ENCODE data around the gene FOXI2. TPM values are rescaled to one million over a fixed set of nuclear protein-coding genes. Genes with fewer than 3 reads are reported as not detected.

FOXI2 gene
- not detected for total RNA-seq

GRCh38 chr10:127736915-127737562 lies at the start of gene FOXI2:
Gene FOXI2, plus strand, starts transcription at chr10:127737185. Its CDS starts 89 bp downstream, at chr10:127737274.
- peaks cover 2% of the 10 kb centered on the region for H3K9me3 Mint-ChIP-seq (ENCODE audit: low read depth)
- no peaks in the 10 kb centered on the region for H3K4me1 Mint-ChIP-seq
- intact Hi-C loops (cut with DNase I, micrococcal nuclease): no loop called here
- ATAC-seq (no peak), DNase-seq (no peak)
- H3K27me3 Mint-ChIP-seq: peaks cover 42% of the 10 kb centered on the region
- no peak within 1 kb of the TSS for H3K4me3 Mint-ChIP-seq
- ChIA-PET POLR2A (no interaction called here), CTCF (no interaction called here)
- H3K36me3 Mint-ChIP-seq (ENCODE audit: low read depth): no peaks in the 10 kb centered on the region
- no peak within 1 kb of the TSS for H3K27ac Mint-ChIP-seq

GRCh38 chr10:127687548-127687947 lies 49.4 kb upstream of the FOXI2 start:
- Mint-ChIP-seq H3K9me3 (ENCODE audit: low read depth) (no peaks in the 10 kb centered on the region), H3K27me3 (no peaks in the 10 kb centered on the region), H3K27ac (no peak overlapping the region), H3K36me3 (ENCODE audit: low read depth) (no peaks in the 10 kb centered on the region), H3K4me3 (no peak overlapping the region), H3K4me1 (no peaks in the 10 kb centered on the region)
- DNase-seq (no peak), ATAC-seq (no peak)
- CTCF ChIA-PET: interaction anchor here (0.6 kb wide), 1 partner anchor 9 kb away, joined by 3 read pairs; no protein-coding TSS in a partner anchor
- POLR2A ChIA-PET: no interaction called here
- intact Hi-C loops (cut with DNase I, micrococcal nuclease): no loop called here

GRCh38 chr10:127690176-127690835 lies 46.7 kb upstream of the FOXI2 start:
- Mint-ChIP-seq H3K4me1 (no peaks in the 10 kb centered on the region), H3K4me3 (no peak overlapping the region), H3K27me3 (peaks cover 2% of the 10 kb centered on the region), H3K27ac (no peak overlapping the region), H3K36me3 (ENCODE audit: low read depth) (no peaks in the 10 kb centered on the region), H3K9me3 (ENCODE audit: low read depth) (no peaks in the 10 kb centered on the region)
- no peak for ATAC-seq
- no peak for DNase-seq
- ChIA-PET CTCF (no interaction called here), POLR2A (no interaction called here)
- intact Hi-C loops (cut with DNase I, micrococcal nuclease): no loop called here

GRCh38 chr10:127694580-127695193 lies 42.3 kb upstream of the FOXI2 start:
- CTCF ChIA-PET: interaction anchor here (0.6 to 1.0 kb wide), 6 partner anchors 27 to 473 kb away, joined by 3 to 6 read pairs (median 3); no protein-coding TSS in a partner anchor
- H3K36me3 Mint-ChIP-seq (ENCODE audit: low read depth): no peaks in the 10 kb centered on the region
- H3K27ac Mint-ChIP-seq: no peak overlapping the region
- peaks cover 2% of the 10 kb centered on the region for H3K27me3 Mint-ChIP-seq
- H3K9me3 Mint-ChIP-seq (ENCODE audit: low read depth): no peaks in the 10 kb centered on the region
- intact Hi-C loops (cut with DNase I, micrococcal nuclease): no loop called here
- POLR2A ChIA-PET: no interaction called here
- ATAC-seq: peak; percentile 39
- peak; percentile 80 for DNase-seq
- no peaks in the 10 kb centered on the region for H3K4me1 Mint-ChIP-seq
- H3K4me3 Mint-ChIP-seq: no peak overlapping the region

GRCh38 chr10:127695431-127695830 lies 41.6 kb upstream of the FOXI2 start:
- H3K27ac Mint-ChIP-seq: no peak overlapping the region
- H3K27me3 Mint-ChIP-seq: peaks cover 2% of the 10 kb centered on the region
- H3K4me1 Mint-ChIP-seq: no peaks in the 10 kb centered on the region
- H3K9me3 Mint-ChIP-seq (ENCODE audit: low read depth): no peaks in the 10 kb centered on the region
- ChIA-PET CTCF (interaction anchor here (0.6 to 1.0 kb wide), 2 partner anchors 20 to 213 kb away, joined by 3 read pairs; no protein-coding TSS in a partner anchor), POLR2A (no interaction called here)
- ATAC-seq (no peak), DNase-seq (no peak)
- H3K4me3 Mint-ChIP-seq: no peak overlapping the region
- H3K36me3 Mint-ChIP-seq (ENCODE audit: low read depth): no peaks in the 10 kb centered on the region
- intact Hi-C loops (cut with DNase I, micrococcal nuclease): no loop called here

GRCh38 chr10:127698886-127699285 lies 38.1 kb upstream of the FOXI2 start:
- no peak overlapping the region for H3K27ac Mint-ChIP-seq
- H3K4me3 Mint-ChIP-seq: no peak overlapping the region
- DNase-seq (no peak), ATAC-seq (no peak)
- H3K27me3 Mint-ChIP-seq: peaks cover 4% of the 10 kb centered on the region
- H3K36me3 Mint-ChIP-seq (ENCODE audit: low read depth): no peaks in the 10 kb centered on the region
- POLR2A ChIA-PET: no interaction called here
- CTCF ChIA-PET: no interaction called here
- H3K9me3 Mint-ChIP-seq (ENCODE audit: low read depth): no peaks in the 10 kb centered on the region
- no peaks in the 10 kb centered on the region for H3K4me1 Mint-ChIP-seq
- intact Hi-C loops (cut with DNase I, micrococcal nuclease): no loop called here

- no peak overlapping the region for H3K4me3 Mint-ChIP-seq
- ChIA-PET POLR2A (no interaction called here), CTCF (no interaction called here)
- H3K27ac Mint-ChIP-seq: no peak overlapping the region
- no peaks in the 10 kb centered on the region for H3K4me1 Mint-ChIP-seq
- DNase-seq: no peak
- H3K27me3 Mint-ChIP-seq: peaks cover 3% of the 10 kb centered on the region
- peaks cover 2% of the 10 kb centered on the region for H3K9me3 Mint-ChIP-seq (ENCODE audit: low read depth)
- intact Hi-C loops (cut with DNase I, micrococcal nuclease): no loop called here
- ATAC-seq: no peak
- H3K36me3 Mint-ChIP-seq (ENCODE audit: low read depth): no peaks in the 10 kb centered on the region
Measured at GRCh38 chr10:127699311-127699710, 37.7 kb upstream of the FOXI2 start.

GRCh38 chr10:127702271-127702670 lies 34.7 kb upstream of the FOXI2 start:
- no peak overlapping the region for H3K27ac Mint-ChIP-seq
- CTCF ChIA-PET: interaction anchor here (0.6 kb wide), 2 partner anchors 8 to 34 kb away, joined by 3 read pairs; no protein-coding TSS in a partner anchor

GRCh38 chr10:127715249-127715648 lies 21.7 kb upstream of the FOXI2 start:
- Mint-ChIP-seq H3K27me3 (peaks cover 1% of the 10 kb centered on the region), H3K4me1 (no peaks in the 10 kb centered on the region), H3K27ac (no peak overlapping the region), H3K9me3 (ENCODE audit: low read depth) (no peaks in the 10 kb centered on the region), H3K4me3 (no peak overlapping the region), H3K36me3 (ENCODE audit: low read depth) (no peaks in the 10 kb centered on the region)
- no peak for DNase-seq
- POLR2A ChIA-PET: no interaction called here
- intact Hi-C loops (cut with DNase I, micrococcal nuclease): loop anchor here (1.0 to 10.0 kb wide), 3 partner anchors 139 to 350 kb away; no protein-coding TSS in a partner anchor
- ATAC-seq: no peak
- CTCF ChIA-PET: interaction anchor here (0.5 to 4.8 kb wide), 12 partner anchors 14 to 455 kb away, joined by 3 to 34 read pairs (median 4); no protein-coding TSS in a partner anchor

More at GRCh38 chr10:127702271-127702670, 34.7 kb upstream of the FOXI2 start:
- Mint-ChIP-seq H3K9me3 (ENCODE audit: low read depth) (peaks cover 2% of the 10 kb centered on the region), H3K4me1 (no peaks in the 10 kb centered on the region), H3K36me3 (ENCODE audit: low read depth) (no peaks in the 10 kb centered on the region), H3K27me3 (peaks cover 4% of the 10 kb centered on the region), H3K4me3 (no peak overlapping the region)
- intact Hi-C loops (cut with DNase I, micrococcal nuclease): no loop called here
- no peak for ATAC-seq
- DNase-seq: no peak
- POLR2A ChIA-PET: no interaction called here

- CTCF ChIA-PET: interaction anchor here (0.6 to 4.8 kb wide), 10 partner anchors 14 to 456 kb away, joined by 3 to 34 read pairs (median 4); no protein-coding TSS in a partner anchor
- Mint-ChIP-seq H3K27me3 (peaks cover 1% of the 10 kb centered on the region), H3K27ac (no peak overlapping the region), H3K9me3 (ENCODE audit: low read depth) (no peaks in the 10 kb centered on the region), H3K36me3 (ENCODE audit: low read depth) (no peaks in the 10 kb centered on the region), H3K4me3 (no peak overlapping the region), H3K4me1 (no peaks in the 10 kb centered on the region)
- intact Hi-C loops (cut with DNase I, micrococcal nuclease): loop anchor here (1.0 to 10.0 kb wide), 3 partner anchors 138 to 349 kb away; no protein-coding TSS in a partner anchor
- POLR2A ChIA-PET: no interaction called here
- DNase-seq: no peak
- no peak for ATAC-seq
Measured at GRCh38 chr10:127715782-127716378, 21.1 kb upstream of the FOXI2 start.

GRCh38 chr10:127720142-127720541 lies 16.8 kb upstream of the FOXI2 start:
- ChIA-PET POLR2A (no interaction called here), CTCF (interaction anchor here (0.7 kb wide), 1 partner anchor 242 kb away, joined by 4 read pairs; no protein-coding TSS in a partner anchor)
- peaks cover 7% of the 10 kb centered on the region for H3K27me3 Mint-ChIP-seq
- ATAC-seq: no peak
- H3K36me3 Mint-ChIP-seq (ENCODE audit: low read depth): no peaks in the 10 kb centered on the region
- no peak overlapping the region for H3K4me3 Mint-ChIP-seq
- no peaks in the 10 kb centered on the region for H3K9me3 Mint-ChIP-seq (ENCODE audit: low read depth)
- no peak for DNase-seq
- H3K27ac Mint-ChIP-seq: no peak overlapping the region
- intact Hi-C loops (cut with DNase I, micrococcal nuclease): no loop called here
- H3K4me1 Mint-ChIP-seq: no peaks in the 10 kb centered on the region

All from activated CD4-positive, alpha-beta T cell treated with anti-CD3 and anti-CD28 coated beads for 36 hours (primary cell).